Caco-2 (cell line): Measurements from ENCODE around the gene NRL. TPM values are rescaled to one million over a fixed set of nuclear protein-coding genes. Genes with fewer than 3 reads are reported as not detected.

Experiments
- BruUV-seq: library from RNA; stranded (reverse); fragments of 400-500 nt; replicated peaks from 2 replicates; lab custom pipeline; 2021; lab: Mats Ljungman, UMichigan
- CTCF ChIA-PET: fragments of 300-600 bp; sonication (Branson Sonifier 250); formaldehyde crosslinking; loops from one replicate; lab custom pipeline; 2022; ENCODE audit warnings: antibody characterized with exemption; lab: Charles Lee
- POLR2A ChIA-PET: fragments of 300-600 bp; sonication (Branson Sonifier 250); formaldehyde crosslinking; loops from one replicate; lab custom pipeline; 2022; ENCODE audit warnings: antibody characterized with exemption; lab: Charles Lee
- DNase-seq, 2 experiments: peaks; one replicate each; pipeline versions ENCODE4 v3.0.0 to v3.0.0-alpha.2; 2020 to 2022
- H3K27me3 ChIP-seq: replicated peaks from 2 replicates; pipeline ENCODE4 v1.6.0; 2011; ENCODE audit warnings: low read length; ENCODE audit not compliant: control insufficient read depth, insufficient read depth
- H3K36me3 ChIP-seq: 2 replicates; pipeline ENCODE4 v1.5.1; 2011; ENCODE audit warnings: low read length; ENCODE audit not compliant: control insufficient read depth, insufficient read depth
- H3K4me1 ChIP-seq: fragments of 250-450 bp; sonication (Bioruptor Pico); 2 replicates; pipeline ENCODE4 v1.5.1; 2020; ENCODE audit warnings: mild to moderate bottlenecking
- H3K4me3 ChIP-seq: 2 replicates; pipeline ENCODE4 v1.5.1; 2011; ENCODE audit warnings: low read depth, mild to moderate bottlenecking, control low read depth, low read length
- H3K9me3 ChIP-seq: fragments of 250-450 bp; sonication (Bioruptor Pico); 2 replicates; pipeline ENCODE4 v1.5.1; 2020; ENCODE audit warnings: mild to moderate bottlenecking, moderate library complexity
- H3K27ac Mint-ChIP-seq: one replicate; pipeline ENCODE4 v1.8.0; 2022; ENCODE audit warnings: mixed read lengths; ENCODE audit not compliant: unreplicated experiment
- H3K27me3 Mint-ChIP-seq: one replicate; pipeline ENCODE4 v1.8.0; 2022; ENCODE audit warnings: mixed read lengths; ENCODE audit not compliant: insufficient read depth, unreplicated experiment
- H3K36me3 Mint-ChIP-seq: one replicate; pipeline ENCODE4 v1.8.0; 2022; ENCODE audit warnings: mild to moderate bottlenecking, mixed read lengths; ENCODE audit not compliant: insufficient read depth, unreplicated experiment
- H3K4me1 Mint-ChIP-seq: one replicate; pipeline ENCODE4 v1.8.0; 2022; ENCODE audit warnings: low read depth, mixed read lengths; ENCODE audit not compliant: unreplicated experiment
- H3K4me3 Mint-ChIP-seq: one replicate; pipeline ENCODE4 v1.8.0; 2022; ENCODE audit warnings: mild to moderate bottlenecking, moderate library complexity, mixed read lengths; ENCODE audit not compliant: unreplicated experiment
- H3K9me3 Mint-ChIP-seq: one replicate; pipeline ENCODE4 v1.8.0; 2022; ENCODE audit warnings: mixed read lengths; ENCODE audit not compliant: unreplicated experiment
- intact Hi-C: fragments of 100-400 bp; cut with micrococcal nuclease; formaldehyde crosslinking; loops from one replicate; pipeline ENCODE4 v1.10.0; 2022; ENCODE audit not compliant: unreplicated experiment
- total RNA-seq: library from RNA; stranded (reverse); gene quantifications from 2 replicates; pipeline ENCODE4 v1.2.3, GENCODE V29; 2022
- TF ChIP-seq, protein P1 (sequence below), 2 experiments: fragments of 200-600 bp in 1 of 2; IDR thresholded peaks; 1 replicate in 1 of 2; 2 replicates in 1 of 2; pipeline versions ENCODE4 v1.5.1 to v1.8.0; 2011 to 2022; ENCODE audit warnings: antibody characterized with exemption in 1 of 2, control low read depth in 1 of 2, inconsistent platforms in 1 of 2, low read depth in 1 of 2, low read length in 1 of 2, mild to moderate bottlenecking in 1 of 2, moderate library complexity in 1 of 2; ENCODE audit not compliant: insufficient read depth in 1 of 2, severe bottlenecking in 1 of 2, unreplicated experiment in 1 of 2

Gene NRL
- total RNA-seq, 1 experiment from 2014 or later, result 2.1 TPM

DNA sequence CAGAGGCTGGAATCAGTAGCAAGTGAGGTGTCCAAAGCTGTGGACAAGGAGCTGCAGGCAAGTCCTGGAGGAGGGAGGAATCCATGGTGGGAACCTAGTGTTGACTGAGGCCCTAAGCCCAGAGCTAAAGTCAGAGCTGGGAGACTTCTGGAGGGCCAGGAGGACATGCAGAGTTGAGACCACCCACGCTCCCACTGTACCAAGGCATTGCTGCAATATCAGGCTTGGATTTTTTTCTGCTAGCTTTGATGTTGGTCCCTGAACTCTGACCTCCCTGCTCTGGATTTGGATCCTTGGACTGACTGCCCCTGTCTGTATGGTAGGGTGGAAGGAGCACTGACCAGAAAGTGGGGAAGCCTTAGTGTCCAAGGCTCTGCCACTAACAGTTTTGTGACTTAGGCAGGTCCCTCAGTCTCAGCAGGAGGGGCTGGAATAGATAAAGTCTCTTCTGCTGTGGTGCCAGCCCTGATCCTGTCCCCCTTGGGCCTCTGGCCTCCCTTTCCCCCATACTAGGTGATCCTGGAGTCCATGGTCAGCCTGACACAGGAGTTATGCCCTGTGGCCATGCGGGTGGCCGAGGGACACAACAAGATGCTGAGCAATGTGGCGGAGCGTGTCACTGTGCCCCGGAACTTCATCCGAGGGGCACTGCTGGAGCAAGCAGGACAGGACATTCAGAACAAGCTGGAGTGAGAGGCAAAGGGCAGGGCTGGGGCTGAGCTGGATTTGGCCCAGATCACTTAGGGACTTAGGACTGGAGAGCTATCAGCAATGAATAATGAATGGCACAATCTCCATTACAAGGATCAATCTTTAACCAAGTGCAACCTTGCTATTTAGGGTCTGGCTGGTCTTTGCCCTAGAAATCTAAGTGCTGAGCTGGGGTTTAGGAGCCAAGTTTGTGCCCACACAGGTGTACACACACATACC, 53.5 kb downstream of the NRL start:
- no peaks in the 10 kb centered on the region for H3K27me3 ChIP-seq
- CTCF ChIA-PET, result interaction anchor here (1.0 to 1.4 kb wide), 4 partner anchors 9 to 47 kb away, joined by 3 to 6 read pairs (median 4); no protein-coding TSS in a partner anchor
- Mint-ChIP-seq H3K4me3 (no peak overlapping the region), H3K36me3 (no peaks in the 10 kb centered on the region), H3K4me1 (peaks cover 2% of the 10 kb centered on the region), H3K27ac (no peak overlapping the region), H3K9me3 (no peaks in the 10 kb centered on the region), H3K27me3 (no peaks in the 10 kb centered on the region)
- DNase-seq, result no peak
- H3K4me3 ChIP-seq, result no peak overlapping the region
- no peaks in the 10 kb centered on the region for H3K9me3 ChIP-seq
- H3K36me3 ChIP-seq, result no peaks in the 10 kb centered on the region
- TF ChIP-seq, protein P1, sequence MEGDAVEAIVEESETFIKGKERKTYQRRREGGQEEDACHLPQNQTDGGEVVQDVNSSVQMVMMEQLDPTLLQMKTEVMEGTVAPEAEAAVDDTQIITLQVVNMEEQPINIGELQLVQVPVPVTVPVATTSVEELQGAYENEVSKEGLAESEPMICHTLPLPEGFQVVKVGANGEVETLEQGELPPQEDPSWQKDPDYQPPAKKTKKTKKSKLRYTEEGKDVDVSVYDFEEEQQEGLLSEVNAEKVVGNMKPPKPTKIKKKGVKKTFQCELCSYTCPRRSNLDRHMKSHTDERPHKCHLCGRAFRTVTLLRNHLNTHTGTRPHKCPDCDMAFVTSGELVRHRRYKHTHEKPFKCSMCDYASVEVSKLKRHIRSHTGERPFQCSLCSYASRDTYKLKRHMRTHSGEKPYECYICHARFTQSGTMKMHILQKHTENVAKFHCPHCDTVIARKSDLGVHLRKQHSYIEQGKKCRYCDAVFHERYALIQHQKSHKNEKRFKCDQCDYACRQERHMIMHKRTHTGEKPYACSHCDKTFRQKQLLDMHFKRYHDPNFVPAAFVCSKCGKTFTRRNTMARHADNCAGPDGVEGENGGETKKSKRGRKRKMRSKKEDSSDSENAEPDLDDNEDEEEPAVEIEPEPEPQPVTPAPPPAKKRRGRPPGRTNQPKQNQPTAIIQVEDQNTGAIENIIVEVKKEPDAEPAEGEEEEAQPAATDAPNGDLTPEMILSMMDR (IDR thresholded peaks at IDR 0.05; ENCODE audit: insufficient read depth in 1 of 2, low read depth in 1 of 2, low read length in 1 of 2, severe bottlenecking in 1 of 2, unreplicated experiment in 1 of 2), result no peak
- intact Hi-C loops, result no loop called here
- peaks cover 3% of the 10 kb centered on the region; the same call in 1 of the 2 replicates for H3K4me1 ChIP-seq
- POLR2A ChIA-PET, result no interaction called here
- no TSS peak for BruUV-seq

- no TSS peak for BruUV-seq
- Histone ChIP-seq H3K27me3 (no peaks in the 10 kb centered on the region), H3K4me1 (no peaks in the 10 kb centered on the region; the same call in 1 of the 2 replicates), H3K9me3 (no peaks in the 10 kb centered on the region), H3K36me3 (no peaks in the 10 kb centered on the region), H3K4me3 (no peak overlapping the region)
- Mint-ChIP-seq H3K27ac (no peak overlapping the region), H3K36me3 (no peaks in the 10 kb centered on the region), H3K27me3 (peaks cover under 1% of the 10 kb centered on the region), H3K9me3 (no peaks in the 10 kb centered on the region), H3K4me1 (no peaks in the 10 kb centered on the region), H3K4me3 (no peak overlapping the region)
- ChIA-PET POLR2A (no interaction called here), CTCF (interaction anchor here (1.0 to 1.2 kb wide), 2 partner anchors 8 to 20 kb away, joined by 3 read pairs; no protein-coding TSS in a partner anchor)
- TF ChIP-seq, protein P1 (IDR thresholded peaks at IDR 0.05; ENCODE audit: insufficient read depth in 1 of 2, low read depth in 1 of 2, low read length in 1 of 2, severe bottlenecking in 1 of 2, unreplicated experiment in 1 of 2), result no peak
- intact Hi-C loops, result no loop called here
- no peak for DNase-seq
These were observed 54.3 kb downstream of the NRL start for GRCh38 chr14:24060443-24060842.

DNA sequence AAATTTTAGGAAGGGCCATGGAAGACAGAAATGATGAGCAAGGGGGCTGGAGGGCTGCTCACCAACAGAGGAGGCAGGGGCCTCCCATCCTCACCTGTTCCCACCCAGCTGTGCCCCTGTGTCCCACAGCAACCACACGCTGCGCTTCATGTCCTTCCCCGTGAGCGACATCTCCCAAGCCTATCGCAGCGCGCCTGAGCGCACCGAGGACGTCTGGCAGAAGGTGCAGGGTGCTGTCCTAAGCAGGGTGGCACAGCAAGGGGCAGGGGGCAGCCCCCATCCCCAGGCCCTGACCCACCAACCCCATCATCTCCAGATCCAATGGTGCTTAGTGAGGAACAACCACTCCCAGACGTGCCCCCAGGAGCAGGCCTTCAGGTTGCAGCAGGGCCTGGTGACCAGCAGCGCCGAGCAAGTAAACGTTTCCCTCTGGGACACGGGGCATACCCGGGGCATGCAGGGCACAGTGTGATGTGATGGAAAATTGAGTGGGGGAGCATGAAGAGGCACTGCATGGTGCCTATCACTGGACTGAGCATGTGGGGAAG, 54.8 kb downstream of the NRL start:
- Histone ChIP-seq H3K36me3 (no peaks in the 10 kb centered on the region), H3K9me3 (no peaks in the 10 kb centered on the region), H3K4me3 (no peak overlapping the region), H3K27me3 (no peaks in the 10 kb centered on the region), H3K4me1 (no peaks in the 10 kb centered on the region; the same call in 1 of the 2 replicates)
- TF ChIP-seq, protein P1 (IDR thresholded peaks at IDR 0.05; ENCODE audit: insufficient read depth in 1 of 2, low read depth in 1 of 2, low read length in 1 of 2, severe bottlenecking in 1 of 2, unreplicated experiment in 1 of 2), result no peak
- CTCF ChIA-PET, result interaction anchor here (1.2 to 4.8 kb wide), 2 partner anchors 8 to 33 kb away, joined by 3 to 129 read pairs; partner anchors contain the start of gene PCK2
- Mint-ChIP-seq H3K9me3 (no peaks in the 10 kb centered on the region), H3K27me3 (peaks cover 3% of the 10 kb centered on the region), H3K27ac (no peak overlapping the region), H3K4me3 (no peak overlapping the region), H3K4me1 (no peaks in the 10 kb centered on the region), H3K36me3 (no peaks in the 10 kb centered on the region)
- BruUV-seq, result no TSS peak
- intact Hi-C loops, result loop anchor here (2.0 kb wide), 1 partner anchor 45 kb away; no protein-coding TSS in a partner anchor
- POLR2A ChIA-PET, result no interaction called here
- DNase-seq, result no peak
